K562 (cell line): Measurements from ENCODE around the gene ZNF490. TPM values are rescaled to one million over a fixed set of nuclear protein-coding genes. Genes with fewer than 3 reads are reported as not detected.
A peak's percentile ranks its signal among the peaks of the same experiment; 100 is the strongest.

Experiments used
- ATF4 ChIP-seq: fragments of 450-650 bp; formaldehyde crosslinking; IDR thresholded peaks from 2 replicates; pipeline ENCODE4 v1.4.0; 2022; ENCODE audit warnings: mild to moderate bottlenecking, moderate library complexity
- BCLAF1 ChIP-seq, 2 experiments: fragments of 450-650 bp in 1 of 2; IDR thresholded peaks; 2 replicates each; pipeline ENCODE4 v1.6.1; 2011 to 2017; ENCODE audit warnings: low read depth in 2 of 2, antibody characterized with exemption in 1 of 2, borderline replicate concordance in 1 of 2, low read length in 1 of 2, mild to moderate bottlenecking in 1 of 2, mixed read lengths in 1 of 2; ENCODE audit not compliant: control insufficient read depth in 1 of 2
- CHCHD3 ChIP-seq: fragments of 250-450 bp; sonication (Bioruptor Pico); IDR thresholded peaks from 2 replicates; pipeline ENCODE4 v2.1.2; 2022; ENCODE audit warnings: mild to moderate bottlenecking
- E2F5 ChIP-seq: sonication (generic); formaldehyde crosslinking; IDR thresholded peaks from 2 replicates; pipeline ENCODE4 v1.8.0; 2022; ENCODE audit warnings: mild to moderate bottlenecking, missing genetic modification reagents
- ELF2 ChIP-seq: fragments of 250-450 bp; sonication (Bioruptor Pico); IDR thresholded peaks from 2 replicates; pipeline ENCODE4 v1.5.0; 2021; ENCODE audit warnings: mild to moderate bottlenecking
- ERF ChIP-seq: fragments of 450-650 bp; formaldehyde crosslinking; IDR thresholded peaks from 2 replicates; pipeline ENCODE4 v1.4.0; 2020; ENCODE audit warnings: mild to moderate bottlenecking, mixed read lengths
- GABPA ChIP-seq: fragments of 200-800 bp; sonication (Bioruptor generic); conservative IDR thresholded peaks from 2 replicates; pipeline ENCODE4 v1.6.1; 2016; ENCODE audit warnings: low read depth, missing genetic modification characterization, missing compliant biosample characterization
- KDM4B ChIP-seq, 2 experiments: fragments of 450-650 bp in 1 of 2; sonication (generic) in 1 of 2; IDR thresholded peaks; 2 replicates each; pipeline ENCODE4 v1.6.1; 2016 to 2017; ENCODE audit warnings: borderline replicate concordance in 2 of 2, antibody characterized with exemption in 1 of 2, low read depth in 1 of 2, mild to moderate bottlenecking in 1 of 2
- KLF16 ChIP-seq: IDR thresholded peaks from 2 replicates; pipeline ENCODE4 v1.6.1; 2016; ENCODE audit warnings: antibody characterized with exemption
- MECOM ChIP-seq: fragments of 250-450 bp; sonication (Bioruptor Pico); IDR thresholded peaks from 2 replicates; pipeline ENCODE4 v1.8.0; 2022; ENCODE audit warnings: inconsistent platforms
- NCOA1 ChIP-seq: fragments of 450-650 bp; IDR thresholded peaks from 2 replicates; pipeline ENCODE4 v1.6.1; 2016; ENCODE audit warnings: low read depth
- NRF1 ChIP-seq, 2 experiments: fragments of 450-650 bp; IDR thresholded peaks in 1 of 2; conservative IDR thresholded peaks in 1 of 2; 2 replicates each; pipeline ENCODE4 v1.6.1; 2014; ENCODE audit warnings: mild to moderate bottlenecking in 2 of 2
- UBTF ChIP-seq, 2 experiments: IDR thresholded peaks; 2 replicates each; pipeline ENCODE4 v1.6.1; 2012; ENCODE audit warnings: improper control_type of control experiment in 2 of 2, low read depth in 2 of 2, low read length in 2 of 2, borderline replicate concordance in 1 of 2
- VEZF1 ChIP-seq: fragments of 200-800 bp; sonication (Bioruptor generic); IDR thresholded peaks from 2 replicates; pipeline ENCODE4 v1.6.1; 2017; ENCODE audit warnings: missing genetic modification characterization, missing compliant biosample characterization
- ZKSCAN3 ChIP-seq: fragments of 250-450 bp; sonication (Bioruptor Pico); IDR thresholded peaks from 2 replicates; pipeline ENCODE4 v1.4.0; 2020
- ZNF197 ChIP-seq: fragments of 200-800 bp; sonication (Bioruptor generic); IDR thresholded peaks from 2 replicates; pipeline ENCODE4 v1.6.1; 2016; ENCODE audit warnings: low read depth, missing genetic modification characterization, missing compliant biosample characterization
- ZNF282 ChIP-seq: sonication (generic); formaldehyde crosslinking; IDR thresholded peaks from 2 replicates; pipeline ENCODE4 v1.8.1; 2023; ENCODE audit warnings: missing genetic modification reagents
- polyA plus RNA-seq, 8 experiments: library from polyadenylated mRNA; depleted of rRNA in 4 of 8; stranded (reverse) in 5 of 8; unstranded in 3 of 8; fragments of >200 nt; fragmentation: Nextera tagmentation in 2 of 8; fragmentation: Illumina TruSeq in 1 of 8; extraction: Ambion mirVana in 2 of 8; extraction: Trizol in 1 of 8; gene quantifications; 2 replicates each; pipeline versions ENCODE4 v1.2.1 to v1.2.3, GENCODE V29; 2011 to 2014; ENCODE audit warnings: inconsistent platforms in 1 of 8, missing spikeins in 1 of 8
- total RNA-seq, 7 experiments: library from RNA; depleted of rRNA in 6 of 7; stranded (reverse); fragments of >200 nt in 6 of 7; fragmentation: Illumina TruSeq in 2 of 7; extraction: Trizol in 2 of 7; gene quantifications; 2 replicates each; pipeline versions ENCODE4 v1.2.1 to v1.2.3, GENCODE V29; 2011 to 2021; ENCODE audit warnings: low replicate concordance in 1 of 7

The ZNF490 gene
- total and polyA plus RNA-seq, 9 of the 15 experiments (the other 6 are each of a cell fraction or from before 2014, with no cell fraction given) = 0.90 to 8.3 (median 4.4) TPM

- TF ChIP-seq BCLAF1 (IDR thresholded peaks at IDR 0.05; ENCODE audit: borderline replicate concordance in 1 of 2, control insufficient read depth in 1 of 2, low read depth in 2 of 2, low read length in 1 of 2) (0 out of 4 replicates have a peak, but pooled peaks of 1 of the 2 experiments have one; percentile 67), ZNF197 (CRISPR knock-in tag) (no peak; the same call in 1 of the 2 replicates), KDM4B (IDR thresholded peaks at IDR 0.05; ENCODE audit: borderline replicate concordance in 2 of 2, low read depth in 1 of 2) (peak in 1 of 2 experiments; percentile 77; a peak in 1 of 4 replicates), KLF16 (peak; percentile 70; the same call in 1 of the 2 replicates), ZKSCAN3 (CRISPR knock-in tag) (no peak), UBTF (IDR thresholded peaks at IDR 0.05; ENCODE audit: borderline replicate concordance in 1 of 2, low read depth in 2 of 2, low read length in 2 of 2) (peak; percentile 91 to 95; a peak in 3 of 4 replicates), CHCHD3 (CRISPR knock-in tag) (no peak), NCOA1 (peak; percentile 91; the same call in 1 of the 2 replicates), MECOM (CRISPR knock-in tag) (no peak), ERF (no peak), GABPA (tag) (peak; percentile 94), E2F5 (CRISPR knock-in tag) (no peak; the same call in 1 of the 2 replicates), ZNF282 (no peak), ELF2 (peak; percentile 17; the same call in 1 of the 2 replicates), ATF4 (no peak), NRF1 (conservative IDR thresholded peaks at IDR 0.05 in 1 of 2, IDR thresholded peaks at IDR 0.05 in 1 of 2) (peak; percentile 79 to 81), VEZF1 (CRISPR knock-in tag) (peak; percentile 93)
Measured at GRCh38 chr19:12551060-12551832, 59.4 kb downstream of the ZNF490 start, which contains the start of gene ZNF564 (continued).
